Measurements from ENCODE around the gene ANKRD52.

ANKRD52 gene

DNA sequence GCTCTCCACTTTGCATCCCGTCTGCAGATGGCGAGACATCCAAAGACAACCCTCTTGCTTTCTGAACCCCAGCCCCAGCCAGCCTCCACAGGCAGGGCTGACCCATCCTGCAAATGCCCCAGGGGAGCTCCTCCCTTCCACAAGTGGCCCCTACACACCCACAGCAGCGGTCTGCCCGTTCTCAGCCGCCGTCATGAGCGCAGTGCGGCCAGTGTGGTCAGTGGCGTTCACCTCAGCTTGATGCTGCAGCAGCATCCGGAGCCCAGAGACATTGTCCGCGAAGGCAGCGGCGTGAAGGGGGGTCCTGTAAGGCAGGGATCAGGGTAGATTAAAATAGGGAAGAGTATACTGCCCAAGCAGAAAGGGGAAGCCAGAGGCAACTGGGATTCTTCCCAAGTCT, 13.7 kb downstream of the ANKRD52 start:
- Histone ChIP-seq H3K27me3 (ENCODE audit: low read depth) (no peaks in the 10 kb centered on the region), H3K4me1 (no peaks in the 10 kb centered on the region), H3K4me3 (no peak overlapping the region), H3K9me3 (no peaks in the 10 kb centered on the region), H3K36me3 (replicated peaks) (peaks cover 86% of the 10 kb centered on the region)
- in situ Hi-C loops (cut with MboI; ENCODE audit: low sequenced_read_pairs), result no loop called here
- DNase-seq (ENCODE audit: low spot score in 2 of 2), result no peak

DNA sequence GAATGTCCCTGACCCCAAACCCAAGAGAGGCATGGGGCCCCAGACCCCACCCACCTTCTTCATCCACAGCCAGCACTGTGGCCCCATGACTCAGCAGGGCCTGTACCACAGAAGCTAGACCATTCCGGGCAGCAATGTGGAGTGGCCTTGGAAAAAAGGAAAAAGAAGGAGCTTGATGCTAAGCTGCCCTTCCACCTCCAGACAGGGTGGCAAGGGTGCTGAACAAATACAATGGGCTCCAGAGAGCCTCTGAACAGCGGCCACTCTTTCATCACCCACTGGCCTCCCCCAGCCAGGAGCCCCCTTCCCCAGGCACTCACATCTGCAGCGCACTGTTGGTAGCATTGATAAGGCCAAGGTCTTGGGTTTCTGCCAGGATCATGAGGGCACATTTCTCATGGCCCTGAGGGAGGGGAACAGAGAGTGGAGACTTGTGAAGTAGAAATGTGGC, 14.4 kb downstream of the ANKRD52 start:
- no peaks in the 10 kb centered on the region for H3K4me1 ChIP-seq
- DNase-seq (ENCODE audit: low spot score in 2 of 2), result no peak
- peaks cover 86% of the 10 kb centered on the region for H3K36me3 ChIP-seq (replicated peaks)
- no peaks in the 10 kb centered on the region for H3K9me3 ChIP-seq
- H3K27me3 ChIP-seq (ENCODE audit: low read depth), result no peaks in the 10 kb centered on the region
- H3K4me3 ChIP-seq, result no peak overlapping the region
- in situ Hi-C loops (cut with MboI; ENCODE audit: low sequenced_read_pairs), result no loop called here

DNA sequence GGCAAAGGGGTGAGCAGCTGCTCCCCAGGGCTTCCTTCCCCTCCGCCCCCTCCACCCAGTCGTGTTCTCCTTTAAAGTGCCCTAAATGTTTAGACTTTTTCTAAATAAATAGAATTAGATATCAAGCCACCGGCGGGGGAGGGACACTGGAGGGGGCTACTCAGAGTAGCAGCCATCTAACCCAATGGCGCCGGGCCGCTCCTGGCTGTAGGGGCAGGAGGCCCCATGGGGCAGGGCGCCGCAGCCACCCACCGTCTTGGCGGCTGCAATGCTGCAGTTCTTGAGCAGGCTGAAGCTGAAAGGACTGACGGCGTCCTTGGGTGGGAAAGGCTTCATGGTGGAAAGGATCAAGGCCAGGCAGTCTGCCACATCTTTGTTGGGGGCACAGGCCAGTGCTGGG, 15.2 kb downstream of the ANKRD52 start:
- in situ Hi-C loops (cut with MboI; ENCODE audit: low sequenced_read_pairs), result no loop called here
- peaks cover 79% of the 10 kb centered on the region for H3K36me3 ChIP-seq (replicated peaks)
- no peak for DNase-seq (ENCODE audit: low spot score in 2 of 2)

DNA sequence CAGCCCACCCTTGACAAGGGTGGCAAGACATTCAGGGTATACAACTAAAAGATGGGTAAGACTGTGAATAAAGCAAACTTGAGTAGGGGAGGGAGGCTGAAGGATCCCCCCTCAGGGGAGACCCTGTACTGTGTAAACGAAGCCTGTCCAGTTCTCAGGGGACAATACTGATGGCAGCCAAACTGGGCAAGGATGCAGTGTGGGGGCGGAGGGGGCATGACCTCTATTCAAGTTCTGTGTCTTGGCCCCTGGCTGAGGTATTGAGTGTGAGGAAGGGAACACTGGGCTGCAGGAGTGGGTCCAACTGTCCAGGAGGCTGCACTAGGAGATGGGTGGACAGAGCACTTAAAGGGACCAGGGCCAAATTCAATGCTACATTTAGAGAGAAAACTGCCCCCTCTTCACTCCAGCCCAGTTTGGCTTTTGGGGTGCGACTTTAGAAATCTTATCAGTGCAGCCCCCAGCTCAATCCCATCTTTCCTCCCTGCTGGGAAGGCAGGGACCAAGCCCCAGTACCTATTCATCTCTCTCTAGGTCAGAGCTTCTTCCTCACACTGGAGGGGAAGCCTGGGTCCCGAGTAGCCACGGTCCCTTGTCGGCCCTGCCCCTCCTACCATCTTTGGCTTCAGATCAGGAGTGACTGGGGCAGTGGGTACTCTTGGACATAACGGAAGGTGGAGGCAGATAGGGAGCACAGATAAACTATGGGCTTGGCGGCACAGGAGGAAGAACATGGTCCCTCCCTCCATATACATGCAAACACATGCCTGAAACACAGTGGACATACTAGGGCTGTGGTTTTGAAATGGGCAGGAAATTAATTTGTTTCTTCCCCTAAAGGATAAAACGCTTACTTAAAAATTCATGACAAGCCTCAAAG, 16.5 kb downstream of the ANKRD52 start:
- DNase-seq (ENCODE audit: low spot score in 2 of 2), result no peak
- H3K4me3 ChIP-seq, result no peak overlapping the region
- H3K36me3 ChIP-seq (replicated peaks), result peaks cover 69% of the 10 kb centered on the region
- in situ Hi-C loops (cut with MboI; ENCODE audit: low sequenced_read_pairs), result no loop called here
- H3K4me1 ChIP-seq, result no peaks in the 10 kb centered on the region
- no peaks in the 10 kb centered on the region for H3K9me3 ChIP-seq
- no peaks in the 10 kb centered on the region for H3K27me3 ChIP-seq (ENCODE audit: low read depth)

More for the DNA sequence above, 15.2 kb downstream of the ANKRD52 start:
- H3K27me3 ChIP-seq (ENCODE audit: low read depth), result no peaks in the 10 kb centered on the region
- no peaks in the 10 kb centered on the region for H3K9me3 ChIP-seq
- H3K4me3 ChIP-seq, result no peak overlapping the region
- no peaks in the 10 kb centered on the region for H3K4me1 ChIP-seq

DNA sequence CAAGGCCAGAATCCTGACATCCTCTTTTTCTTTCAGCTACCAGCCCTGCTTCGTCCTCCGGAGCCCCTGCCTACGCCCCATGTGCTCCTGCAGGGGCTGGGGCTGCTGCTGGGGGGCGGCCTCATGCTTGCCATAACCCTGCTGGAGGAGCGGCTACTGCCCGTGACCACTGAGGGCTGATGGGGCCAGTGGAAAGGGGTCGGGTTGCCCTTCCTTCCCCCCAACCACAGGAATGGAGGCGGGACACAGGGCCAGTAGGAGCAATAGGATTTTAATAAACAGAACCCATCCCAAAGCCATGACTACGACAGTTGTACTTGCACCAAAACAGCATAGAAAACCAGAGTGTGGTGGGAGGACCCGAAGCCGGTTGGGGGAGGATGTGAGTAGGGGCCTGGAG, 20.6 kb downstream of the ANKRD52 start:
- in situ Hi-C loops (cut with MboI; ENCODE audit: low sequenced_read_pairs), result no loop called here
- H3K36me3 ChIP-seq (replicated peaks), result peaks cover 31% of the 10 kb centered on the region
- no peaks in the 10 kb centered on the region for H3K27me3 ChIP-seq (ENCODE audit: low read depth)
- DNase-seq (ENCODE audit: low spot score in 2 of 2), result no peak
- H3K9me3 ChIP-seq, result no peaks in the 10 kb centered on the region
- no peak overlapping the region for H3K4me3 ChIP-seq
- no peaks in the 10 kb centered on the region for H3K4me1 ChIP-seq

DNA sequence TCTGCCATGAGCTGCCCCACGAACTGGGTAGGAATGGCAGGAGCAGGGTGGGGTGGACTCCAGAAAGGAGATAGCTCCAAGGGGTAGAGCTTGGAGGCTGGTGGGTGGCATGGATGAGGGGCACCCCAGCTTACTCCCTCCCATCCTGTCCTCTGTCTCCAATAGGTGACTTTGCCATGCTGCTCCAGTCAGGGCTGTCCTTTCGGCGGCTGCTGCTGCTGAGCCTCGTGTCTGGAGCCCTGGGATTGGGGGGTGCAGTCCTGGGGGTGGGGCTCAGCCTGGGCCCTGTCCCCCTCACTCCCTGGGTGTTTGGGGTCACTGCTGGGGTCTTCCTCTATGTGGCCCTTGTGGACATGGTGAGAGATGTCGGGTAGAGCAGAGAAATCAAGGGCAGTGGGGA, 21.2 kb downstream of the ANKRD52 start:
- DNase-seq (ENCODE audit: low spot score in 2 of 2), result no peak
- in situ Hi-C loops (cut with MboI; ENCODE audit: low sequenced_read_pairs), result no loop called here
- no peaks in the 10 kb centered on the region for H3K9me3 ChIP-seq
- no peak overlapping the region for H3K4me3 ChIP-seq
- H3K4me1 ChIP-seq, result no peaks in the 10 kb centered on the region
- no peaks in the 10 kb centered on the region for H3K27me3 ChIP-seq (ENCODE audit: low read depth)
- H3K36me3 ChIP-seq (replicated peaks), result peaks cover 27% of the 10 kb centered on the region

DNA sequence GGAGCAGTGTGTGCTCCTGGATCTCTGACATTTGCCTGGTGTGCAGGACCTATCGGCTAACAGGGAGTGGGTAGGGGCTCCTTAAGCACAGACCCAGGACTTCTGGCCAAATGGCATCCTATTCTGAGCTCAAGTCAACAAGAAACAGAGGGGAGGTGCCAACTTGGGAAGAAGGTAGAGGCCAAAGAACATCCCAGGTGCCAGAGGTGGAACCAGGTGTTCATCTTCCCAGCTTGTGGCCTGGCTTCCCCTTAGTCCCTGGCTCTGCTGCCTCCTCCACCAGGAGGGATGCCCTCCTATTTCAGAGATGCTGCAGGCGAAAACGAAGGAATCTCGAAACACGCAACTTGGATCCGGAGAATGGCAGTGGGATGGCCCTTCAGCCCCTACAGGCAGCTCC, 22.1 kb downstream of the ANKRD52 start:
- Histone ChIP-seq H3K4me3 (no peak overlapping the region), H3K9me3 (no peaks in the 10 kb centered on the region), H3K4me1 (no peaks in the 10 kb centered on the region), H3K36me3 (replicated peaks) (peaks cover 18% of the 10 kb centered on the region), H3K27me3 (ENCODE audit: low read depth) (no peaks in the 10 kb centered on the region)
- DNase-seq (ENCODE audit: low spot score in 2 of 2), result no peak
- in situ Hi-C loops (cut with MboI; ENCODE audit: low sequenced_read_pairs), result no loop called here

DNA sequence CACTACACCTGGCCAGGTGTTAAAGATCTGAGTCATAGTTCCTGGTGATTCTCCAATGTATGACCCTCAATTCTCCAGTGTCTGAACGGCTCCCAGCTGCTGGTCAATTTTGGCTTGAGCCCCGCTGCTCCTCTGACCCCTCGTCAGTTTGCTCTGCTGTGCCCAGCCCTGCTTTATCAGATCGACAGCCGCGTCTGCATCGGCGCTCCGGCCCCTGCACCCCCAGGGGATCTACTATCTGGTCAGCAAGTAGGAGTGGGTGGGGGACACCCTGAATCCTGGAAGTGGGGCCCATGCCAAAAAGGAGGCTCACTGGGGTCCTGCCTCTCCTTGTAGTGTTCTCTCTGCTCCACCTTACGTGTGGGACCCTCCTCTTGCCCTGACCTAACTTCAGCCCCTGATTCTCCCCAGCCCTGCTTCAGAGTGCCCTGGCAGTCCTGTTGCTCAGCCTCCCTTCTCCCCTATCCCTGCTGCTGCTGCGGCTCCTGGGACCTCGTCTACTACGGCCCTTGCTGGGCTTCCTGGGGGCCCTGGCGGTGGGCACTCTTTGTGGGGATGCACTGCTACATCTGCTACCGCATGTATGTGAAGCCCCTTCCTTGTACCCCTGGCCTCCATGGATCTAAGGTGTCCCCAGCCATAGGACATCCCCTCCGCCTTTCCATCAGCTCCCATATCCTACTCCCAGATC, 23.3 kb downstream of the ANKRD52 start:
- peaks cover 8% of the 10 kb centered on the region; the same call in 1 of the 2 replicates for H3K36me3 ChIP-seq (replicated peaks)
- H3K4me3 ChIP-seq, result no peak overlapping the region
- H3K4me1 ChIP-seq, result no peaks in the 10 kb centered on the region
- H3K9me3 ChIP-seq, result no peaks in the 10 kb centered on the region
- in situ Hi-C loops (cut with MboI; ENCODE audit: low sequenced_read_pairs), result no loop called here
- H3K27me3 ChIP-seq (ENCODE audit: low read depth), result no peaks in the 10 kb centered on the region
- DNase-seq (ENCODE audit: low spot score in 2 of 2), result no peak

DNA sequence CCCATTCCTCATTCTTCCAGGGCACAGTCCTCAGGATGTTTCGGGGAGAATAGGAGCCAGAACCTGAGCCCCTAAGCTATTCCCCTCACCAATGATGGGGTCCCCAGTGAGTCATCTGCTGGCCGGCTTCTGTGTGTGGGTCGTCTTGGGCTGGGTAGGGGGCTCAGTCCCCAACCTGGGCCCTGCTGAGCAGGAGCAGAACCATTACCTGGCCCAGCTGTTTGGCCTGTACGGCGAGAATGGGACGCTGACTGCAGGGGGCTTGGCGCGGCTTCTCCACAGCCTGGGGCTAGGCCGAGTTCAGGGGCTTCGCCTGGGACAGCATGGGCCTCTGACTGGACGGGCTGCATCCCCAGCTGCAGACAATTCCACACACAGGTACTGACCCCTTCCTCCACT, 27.0 kb downstream of the ANKRD52 start:
- Histone ChIP-seq H3K4me3 (no peak overlapping the region), H3K27me3 (ENCODE audit: low read depth) (no peaks in the 10 kb centered on the region), H3K36me3 (replicated peaks) (peaks cover 7% of the 10 kb centered on the region), H3K9me3 (no peaks in the 10 kb centered on the region), H3K4me1 (no peaks in the 10 kb centered on the region)
- no peak for DNase-seq (ENCODE audit: low spot score in 2 of 2)
- in situ Hi-C loops (cut with MboI; ENCODE audit: low sequenced_read_pairs), result no loop called here

DNA sequence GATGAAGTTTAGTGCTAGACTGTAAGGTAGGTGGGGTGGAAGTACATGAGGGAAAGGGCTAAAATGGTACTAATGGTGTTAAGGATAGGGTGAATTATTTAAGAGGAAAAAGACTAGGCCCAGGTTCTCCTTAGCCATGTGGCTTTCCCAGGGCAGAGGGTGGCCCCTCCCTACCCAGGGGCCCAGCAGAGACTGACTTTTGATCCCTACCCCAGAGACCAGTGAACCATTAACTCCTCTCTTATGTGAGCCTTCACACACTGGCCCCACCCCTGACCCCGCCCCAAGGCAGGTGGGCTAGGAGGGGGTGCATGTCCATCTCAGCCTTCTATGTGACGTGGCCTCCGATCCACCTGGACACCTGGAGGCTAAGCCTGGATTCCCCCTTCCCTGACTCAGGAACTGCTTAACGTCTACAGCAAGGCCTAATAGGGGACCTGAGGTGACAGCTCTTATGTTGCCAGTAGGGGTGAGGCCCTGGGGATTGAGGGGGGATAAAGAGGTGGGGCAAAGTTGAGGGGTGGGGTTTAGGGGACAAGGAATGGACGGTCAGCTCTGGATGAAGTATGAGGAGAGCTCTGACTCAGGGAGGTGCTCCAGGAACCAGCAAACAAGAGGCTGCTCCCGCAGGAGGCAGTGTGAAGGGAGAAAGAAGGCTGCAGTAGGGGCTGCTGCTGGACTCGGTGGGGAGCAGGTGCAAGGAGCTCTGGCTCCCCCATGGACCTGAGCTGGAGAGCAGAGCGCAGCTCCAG, 27.6 kb downstream of the ANKRD52 start:
- Histone ChIP-seq H3K4me1 (no peaks in the 10 kb centered on the region), H3K36me3 (replicated peaks) (peaks cover 11% of the 10 kb centered on the region), H3K4me3 (no peak overlapping the region), H3K27me3 (ENCODE audit: low read depth) (no peaks in the 10 kb centered on the region), H3K9me3 (no peaks in the 10 kb centered on the region)
- in situ Hi-C loops (cut with MboI; ENCODE audit: low sequenced_read_pairs), result no loop called here
- DNase-seq (ENCODE audit: low spot score in 2 of 2), result no peak

DNA sequence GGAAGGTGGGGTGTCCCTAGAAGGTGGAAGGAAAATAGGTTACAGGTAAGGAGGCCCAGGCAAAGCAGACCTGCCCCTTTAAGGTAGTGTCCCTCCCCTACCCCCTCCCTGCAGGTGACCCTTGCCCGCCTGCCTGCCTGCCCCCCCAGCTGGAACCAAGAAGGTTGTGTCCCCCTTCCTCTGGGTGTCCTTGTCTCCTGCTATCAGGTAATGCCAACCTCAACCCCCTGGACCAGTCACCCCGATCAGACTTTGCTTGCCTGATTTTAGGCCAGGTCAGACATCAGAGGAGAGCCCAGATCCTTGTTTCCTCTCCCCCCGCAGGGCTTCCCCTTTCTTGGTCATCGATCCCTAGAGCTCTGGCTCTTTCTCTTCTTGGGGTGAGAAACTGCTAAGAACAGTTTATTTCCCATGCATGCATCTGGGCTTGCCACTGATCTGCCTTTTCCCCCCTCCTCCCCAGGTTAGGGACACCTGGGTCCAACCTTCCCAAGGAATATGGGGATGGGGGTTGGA, 28.2 kb downstream of the ANKRD52 start, which contains the start of gene SLC39A5:
Gene SLC39A5 (plus strand): TSS at position 136 of the 516 bp plus-strand sequence. CDS start 1,224 bp downstream, outside the sequence.
- no peak within 1 kb of the TSS for H3K4me3 ChIP-seq
- 0 out of 2 replicates have a peak, but pooled peaks cover 2% of the 10 kb centered on the region for H3K4me1 ChIP-seq
- no peak for DNase-seq (ENCODE audit: low spot score in 2 of 2)
- in situ Hi-C loops (cut with MboI; ENCODE audit: low sequenced_read_pairs), result no loop called here
- H3K9me3 ChIP-seq, result no peaks in the 10 kb centered on the region
- H3K36me3 ChIP-seq (replicated peaks), result peaks cover 11% of the 10 kb centered on the region
- H3K27me3 ChIP-seq (ENCODE audit: low read depth), result no peaks in the 10 kb centered on the region

DNA sequence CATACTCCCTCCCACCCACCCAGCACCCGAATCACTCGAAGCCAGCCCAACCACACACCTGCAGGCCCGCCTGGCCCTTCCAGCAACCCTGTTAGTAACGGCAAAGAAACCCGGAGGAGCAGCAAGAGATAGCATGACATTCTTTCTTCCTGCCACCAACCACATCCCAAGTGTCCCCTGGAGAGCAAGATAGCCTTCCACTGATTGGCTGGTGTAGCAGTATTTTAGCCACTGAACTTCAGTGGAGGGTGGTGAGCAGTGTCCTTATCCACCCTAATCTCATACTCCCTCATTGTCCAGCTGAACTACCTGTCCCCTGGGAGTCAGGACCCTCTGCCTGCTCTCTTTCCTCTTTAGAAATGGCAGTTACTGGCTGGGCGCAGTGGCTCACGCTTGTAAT, 29.1 kb downstream of the ANKRD52 start:
- Histone ChIP-seq H3K9me3 (no peaks in the 10 kb centered on the region), H3K27me3 (ENCODE audit: low read depth) (no peaks in the 10 kb centered on the region), H3K4me3 (no peak overlapping the region), H3K36me3 (replicated peaks) (peaks cover 11% of the 10 kb centered on the region), H3K4me1 (0 out of 2 replicates have a peak, but pooled peaks cover 6% of the 10 kb centered on the region)
- no peak for DNase-seq (ENCODE audit: low spot score in 2 of 2)
- in situ Hi-C loops (cut with MboI; ENCODE audit: low sequenced_read_pairs), result no loop called here

DNA sequence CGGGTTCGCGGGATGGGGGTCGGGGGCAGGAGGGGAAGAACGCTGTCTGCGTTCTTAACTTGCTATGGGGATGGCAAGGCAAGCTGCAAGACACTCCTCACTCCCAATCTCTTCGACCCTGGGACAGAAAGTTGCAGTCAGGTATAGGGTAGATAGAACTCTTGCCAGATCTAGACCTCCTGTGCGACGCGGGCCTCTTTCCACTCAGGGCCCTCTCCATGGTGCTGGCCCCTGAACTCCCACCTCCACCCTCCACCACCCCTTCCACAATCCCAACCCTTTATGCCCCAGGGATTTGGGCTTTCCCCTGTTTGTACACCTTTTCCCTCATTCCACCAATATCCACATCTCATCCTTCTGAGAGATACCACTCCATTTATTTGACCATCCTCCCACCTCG, 33.2 kb downstream of the ANKRD52 start:
- Histone ChIP-seq H3K27me3 (ENCODE audit: low read depth) (no peaks in the 10 kb centered on the region), H3K9me3 (no peaks in the 10 kb centered on the region), H3K4me3 (peak overlapping the region; percentile 57), H3K36me3 (replicated peaks) (peaks cover 14% of the 10 kb centered on the region), H3K4me1 (peaks cover 21% of the 10 kb centered on the region)
- in situ Hi-C loops (cut with MboI; ENCODE audit: low sequenced_read_pairs), result no loop called here
- peak in 1 of 2 experiments; percentile 37 for DNase-seq (ENCODE audit: low spot score in 2 of 2)
